HG03460 (cell line): ENCODE measurements around the gene LRRC75A.

ENCODE experiments used
- ATAC-seq: cut with Tn5 transposase; IDR thresholded peaks from one replicate; pipeline ENCODE4 v1.9.1; 2021; ENCODE audit not compliant: unreplicated experiment

LRRC75A gene

GRCh38 chr17:16473044-16474011 is 18.7 kb downstream of the LRRC75A start:
- ATAC-seq = no peak

- no peak for ATAC-seq
Measured at GRCh38 chr17:16472539-16472938, 19.5 kb downstream of the LRRC75A start.

GRCh38 chr17:16471295-16471694 is 20.7 kb downstream of the LRRC75A start:
- ATAC-seq = no peak

- ATAC-seq = no peak
Measured at GRCh38 chr17:16470265-16470664, 21.7 kb downstream of the LRRC75A start.

- ATAC-seq = no peak
Measured at GRCh38 chr17:16468428-16468992, 23.5 kb downstream of the LRRC75A start.

GRCh38 chr17:16467886-16468285 is 24.1 kb downstream of the LRRC75A start:
- ATAC-seq = no peak

GRCh38 chr17:16467044-16467443 is 24.9 kb downstream of the LRRC75A start:
- no peak for ATAC-seq

- no peak for ATAC-seq
Measured at GRCh38 chr17:16466407-16466806, 25.6 kb downstream of the LRRC75A start.

- ATAC-seq = no peak
Measured at GRCh38 chr17:16465861-16466338, 26.1 kb downstream of the LRRC75A start.

- no peak for ATAC-seq
Measured at GRCh38 chr17:16465052-16465312, 27.0 kb downstream of the LRRC75A start.

- ATAC-seq = no peak
Measured at GRCh38 chr17:16464303-16465051, 27.5 kb downstream of the LRRC75A start.

GRCh38 chr17:16463358-16464302 is 28.4 kb downstream of the LRRC75A start:
- ATAC-seq = no peak

GRCh38 chr17:16462070-16462864 is 29.7 kb downstream of the LRRC75A start:
- ATAC-seq = no peak

- no peak for ATAC-seq
Measured at GRCh38 chr17:16461606-16461866, 30.5 kb downstream of the LRRC75A start.

- no peak for ATAC-seq
Measured at GRCh38 chr17:16460796-16461605, 31.0 kb downstream of the LRRC75A start.

- no peak for ATAC-seq
Measured at GRCh38 chr17:16459855-16460550, 32.0 kb downstream of the LRRC75A start.

GRCh38 chr17:16459271-16459670 is 32.7 kb downstream of the LRRC75A start:
- no peak for ATAC-seq

- ATAC-seq = no peak
Measured at GRCh38 chr17:16456742-16457316, 35.2 kb downstream of the LRRC75A start.
